ENCODE data around the gene GUCY2C.
A peak's percentile ranks its signal among the peaks of the same experiment; 100 is the strongest.

GUCY2C gene

DNA sequence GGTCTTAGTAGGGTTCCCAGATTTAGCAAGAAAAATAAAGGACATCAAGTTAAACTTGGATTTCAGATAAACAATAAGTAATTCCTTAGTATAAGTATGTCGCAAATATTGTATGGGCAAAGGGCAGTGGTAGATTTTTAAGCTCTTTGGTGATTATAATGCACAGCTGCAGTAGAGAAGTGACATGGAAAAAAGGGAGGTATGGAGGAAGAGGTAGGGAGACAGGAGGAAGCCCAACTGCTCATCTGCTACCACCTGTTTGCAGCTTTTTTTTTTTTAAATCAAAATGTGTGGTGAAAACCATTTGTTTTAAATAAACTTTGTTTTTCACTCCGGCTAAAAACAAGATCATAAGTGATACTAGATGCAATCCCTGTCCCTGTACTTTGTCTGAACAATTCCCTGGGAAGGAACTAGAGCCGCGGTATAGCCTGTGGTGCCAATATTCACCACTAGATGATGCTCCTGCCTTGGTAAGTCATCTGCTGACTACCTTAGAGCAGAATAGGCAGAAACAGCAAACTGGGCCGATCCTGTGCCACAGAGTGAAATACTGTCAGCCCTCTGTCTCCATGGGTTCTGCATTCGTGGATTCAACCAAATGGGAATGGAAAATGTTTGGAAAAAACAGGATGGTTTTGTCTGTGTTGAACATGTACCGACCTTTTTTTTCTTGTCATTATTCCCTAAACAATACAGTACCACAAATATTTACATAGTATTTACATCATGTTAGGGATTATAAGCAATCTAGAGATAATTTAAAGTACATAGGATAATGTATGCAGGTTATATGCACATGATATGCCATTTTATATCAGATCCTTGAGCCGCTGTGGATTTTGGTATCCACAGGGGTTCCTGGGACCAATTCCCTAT is 66.3 kb downstream of the GUCY2C start:
- DNase-seq (ENCODE audit: insufficient read length, low spot score), result no peak
- FAIRE-seq, result peak; percentile 96

DNA sequence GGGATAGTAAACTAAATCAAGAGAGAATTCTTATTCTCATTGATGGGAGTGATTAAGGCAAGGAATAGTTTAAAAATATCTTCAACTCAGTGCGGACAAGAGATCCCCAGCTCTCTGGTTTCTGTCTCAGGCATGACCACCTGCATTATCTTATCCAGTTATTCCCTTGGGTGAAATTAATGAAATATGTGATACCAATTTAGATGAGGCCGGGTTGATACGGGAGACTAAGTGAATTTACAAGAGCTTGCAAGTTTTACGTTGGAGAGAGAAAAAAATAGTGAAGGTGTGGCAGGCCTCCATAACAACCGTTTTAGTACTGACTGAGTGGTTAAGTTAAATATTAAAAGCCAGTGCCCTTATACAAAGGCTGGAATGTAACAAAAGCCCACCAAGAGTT is 67.6 kb downstream of the GUCY2C start:
- DNase-seq (ENCODE audit: insufficient read length, low spot score), result no peak
- FAIRE-seq, result no peak

DNA sequence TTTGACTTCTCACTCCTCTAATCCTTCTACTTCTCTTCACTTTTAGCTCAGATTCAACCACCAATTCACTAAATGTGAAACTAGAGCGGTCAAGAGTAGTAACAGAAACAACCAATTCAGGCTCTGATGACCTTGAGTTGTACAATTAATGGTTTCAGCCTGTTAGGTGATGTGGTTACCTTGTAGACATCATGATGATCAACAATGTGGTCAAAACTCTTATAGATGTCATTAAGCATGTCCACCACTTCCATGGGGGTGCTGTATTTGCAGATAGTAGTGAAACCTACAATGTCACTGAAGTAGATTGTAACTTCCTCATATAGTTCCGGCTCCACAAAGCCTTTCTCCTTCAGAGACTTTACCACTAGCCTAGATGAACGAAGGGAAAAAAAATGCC is 74.6 kb downstream of the GUCY2C start:
- FAIRE-seq, result peak; percentile 93
- no peak for DNase-seq (ENCODE audit: insufficient read length, low spot score)

DNA sequence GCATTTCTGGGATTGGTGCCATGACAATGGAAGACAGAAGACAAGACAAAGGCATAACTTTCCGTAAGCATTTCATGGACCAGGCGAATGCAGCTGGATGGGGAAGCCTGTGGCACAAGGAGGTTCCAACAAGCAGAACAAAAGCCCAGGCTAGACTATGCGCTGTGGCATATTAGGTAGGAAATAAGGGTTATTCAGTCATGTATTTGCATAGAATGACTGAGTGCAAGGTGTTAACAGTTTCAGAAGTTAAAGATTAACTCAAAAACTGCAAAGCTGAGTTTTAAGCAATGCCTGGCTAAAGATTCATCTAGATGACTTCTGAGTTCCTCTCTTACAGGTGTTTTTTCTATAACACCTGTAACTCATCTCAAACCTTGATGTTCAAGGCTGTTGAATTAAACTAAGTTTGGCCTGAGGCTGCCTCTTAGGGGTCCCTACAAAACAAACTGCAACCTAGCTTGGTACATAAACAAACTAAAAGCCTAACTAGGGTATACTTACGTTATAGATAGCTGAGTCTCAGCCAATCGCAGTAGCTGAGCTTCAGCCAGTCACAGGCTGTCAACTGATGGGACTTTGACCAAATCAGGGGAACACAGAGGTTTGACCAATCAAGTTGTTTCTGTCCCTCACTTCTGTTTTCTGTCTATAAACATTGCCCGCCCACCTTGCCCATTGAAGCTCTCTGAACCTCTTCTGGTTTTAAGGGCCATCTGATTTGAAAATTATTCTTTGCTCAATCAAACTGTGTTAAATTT is 76.5 kb downstream of the GUCY2C start:
- DNase-seq (ENCODE audit: insufficient read length, low spot score) (no peak), FAIRE-seq (peak; percentile 96)

DNA sequence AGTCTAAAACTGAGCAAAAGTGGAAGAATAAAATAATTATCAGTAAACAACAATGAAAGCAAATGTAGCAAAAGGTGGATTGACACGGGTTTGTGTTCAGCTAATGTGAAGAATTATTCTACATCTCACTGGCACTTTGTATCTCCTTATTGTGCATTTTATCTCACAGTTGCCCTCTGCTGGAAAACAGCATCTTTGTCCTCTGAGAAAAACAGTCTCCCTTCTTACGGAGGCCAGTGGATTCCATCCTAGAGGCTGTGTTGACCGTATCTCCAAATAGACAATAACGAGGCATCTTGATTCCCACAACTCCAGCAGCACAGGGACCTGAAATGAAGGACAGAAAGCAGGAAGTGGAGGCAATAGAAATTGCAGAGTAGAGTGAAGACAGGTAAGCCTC is 77.4 kb downstream of the GUCY2C start:
- DNase-seq (ENCODE audit: insufficient read length, low spot score) (no peak), FAIRE-seq (peak; percentile 52)

DNA sequence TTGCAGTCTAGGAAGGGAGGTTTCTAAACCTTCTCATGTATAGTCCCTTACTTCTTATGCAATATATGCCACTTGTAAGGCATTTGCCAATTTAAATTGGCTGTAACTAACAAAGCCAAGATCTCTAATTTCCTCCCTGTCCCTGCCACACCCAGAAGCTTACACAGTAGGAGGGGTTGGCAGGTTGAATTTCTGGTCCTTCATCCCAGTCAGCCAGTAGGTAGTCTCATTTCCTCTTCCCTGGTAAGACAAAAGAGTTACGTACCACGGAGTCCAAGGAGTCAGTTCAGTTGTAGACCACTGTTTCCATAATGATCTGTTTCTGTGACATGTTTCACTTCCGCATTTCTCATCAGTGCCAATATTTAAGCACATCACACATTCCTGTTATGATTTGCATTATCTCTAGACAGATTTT is 81.7 kb downstream of the GUCY2C start:
- DNase-seq (ENCODE audit: insufficient read length, low spot score) (no peak), FAIRE-seq (peak; percentile 99)

DNA sequence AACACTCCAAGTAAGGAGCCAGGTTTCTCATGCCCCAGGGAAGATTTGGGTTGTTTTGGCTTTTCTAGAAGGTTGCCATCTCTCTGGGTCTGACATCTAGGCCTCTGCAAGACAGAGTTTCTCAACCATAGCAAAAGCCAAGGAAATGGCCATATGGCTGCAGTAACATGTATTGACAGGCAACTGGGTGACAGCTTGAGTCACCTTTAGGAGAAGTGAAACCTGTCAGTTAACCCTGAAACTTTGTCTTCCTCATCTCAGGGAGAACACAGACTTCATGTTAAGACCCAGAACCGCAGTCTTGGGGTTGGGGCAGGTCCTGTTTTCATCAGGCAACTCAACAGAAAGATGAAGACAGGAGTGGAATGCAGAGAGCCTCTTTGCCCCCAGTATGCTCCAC is 82.7 kb downstream of the GUCY2C start:
- DNase-seq (ENCODE audit: insufficient read length, low spot score), result peak; percentile 37
- peak; percentile 100 for FAIRE-seq

DNA sequence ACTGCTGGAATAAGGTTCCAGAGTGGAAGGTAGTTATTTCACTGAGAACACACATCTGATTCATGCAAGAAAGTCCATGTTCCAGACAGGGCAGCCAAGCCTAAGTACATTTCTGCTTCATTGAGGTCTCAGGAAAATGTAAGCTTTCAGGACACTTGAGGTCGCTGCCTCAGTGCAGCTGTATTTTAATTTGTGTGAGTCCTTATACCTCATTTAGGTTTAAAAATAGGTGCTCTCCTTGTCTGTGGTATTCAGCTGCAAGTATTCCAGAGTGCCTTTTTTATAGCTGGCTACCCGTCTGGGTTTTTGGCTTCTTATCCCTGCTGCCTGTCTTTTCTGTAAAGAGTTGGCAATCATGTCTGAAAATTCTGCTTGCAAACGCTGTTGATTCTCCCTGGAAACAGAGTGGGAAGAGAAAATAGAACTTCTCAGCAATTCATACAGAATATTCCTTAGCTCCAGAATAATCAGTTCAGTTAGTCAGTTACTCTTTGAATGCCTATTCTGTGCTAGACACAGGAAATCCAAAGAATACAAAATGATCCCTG is 83.4 kb downstream of the GUCY2C start:
- no peak for FAIRE-seq
- DNase-seq (ENCODE audit: insufficient read length, low spot score), result no peak

DNA sequence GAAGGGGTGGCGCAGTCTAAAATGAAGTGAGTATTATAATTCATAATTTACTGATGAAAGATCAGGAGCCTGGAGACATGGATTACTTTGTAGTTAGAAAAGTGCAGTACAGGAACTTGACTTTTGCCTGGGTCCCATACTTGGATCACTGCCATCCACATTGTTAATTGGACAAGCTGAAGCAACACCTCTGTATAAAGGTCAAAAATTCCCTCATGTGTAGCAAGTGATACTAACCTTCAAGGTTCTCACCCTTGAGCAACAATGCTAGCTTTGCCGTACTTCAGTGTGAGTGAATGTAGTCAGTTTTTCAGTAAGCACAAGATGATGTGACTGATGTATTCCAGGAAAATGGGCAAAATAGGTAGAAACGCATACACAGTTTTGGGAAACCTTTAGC is 84.1 kb downstream of the GUCY2C start:
- FAIRE-seq, result no peak
- no peak for DNase-seq (ENCODE audit: insufficient read length, low spot score)

DNA sequence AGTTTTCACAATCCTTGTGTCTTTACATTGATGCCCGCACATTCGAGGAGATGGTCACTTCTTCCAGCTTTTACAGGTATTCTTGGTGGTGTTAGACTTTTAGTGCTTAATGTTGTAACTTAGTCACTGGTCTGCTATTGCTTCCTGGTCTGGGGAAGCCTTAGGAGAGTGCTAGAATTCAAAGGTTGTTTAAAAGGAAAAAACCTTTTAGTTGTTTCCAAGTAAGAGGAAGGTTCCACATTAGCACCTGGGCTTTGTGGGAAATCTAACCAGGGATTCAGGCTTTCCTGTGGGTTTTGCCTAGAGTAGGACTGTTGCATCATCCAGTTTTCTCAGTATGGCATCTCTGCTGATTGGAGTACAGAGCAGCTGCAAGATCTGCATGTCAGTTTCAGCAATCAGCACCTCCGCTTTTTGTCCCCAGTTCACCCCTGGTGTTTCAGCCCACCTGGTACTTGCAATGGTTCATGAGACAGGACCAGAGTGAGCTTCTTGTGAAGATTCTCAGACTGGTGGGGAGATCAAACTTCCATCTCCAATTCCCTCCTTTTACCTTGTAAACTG is 84.7 kb downstream of the GUCY2C start:
- FAIRE-seq (no peak), DNase-seq (ENCODE audit: insufficient read length, low spot score) (no peak)

DNA sequence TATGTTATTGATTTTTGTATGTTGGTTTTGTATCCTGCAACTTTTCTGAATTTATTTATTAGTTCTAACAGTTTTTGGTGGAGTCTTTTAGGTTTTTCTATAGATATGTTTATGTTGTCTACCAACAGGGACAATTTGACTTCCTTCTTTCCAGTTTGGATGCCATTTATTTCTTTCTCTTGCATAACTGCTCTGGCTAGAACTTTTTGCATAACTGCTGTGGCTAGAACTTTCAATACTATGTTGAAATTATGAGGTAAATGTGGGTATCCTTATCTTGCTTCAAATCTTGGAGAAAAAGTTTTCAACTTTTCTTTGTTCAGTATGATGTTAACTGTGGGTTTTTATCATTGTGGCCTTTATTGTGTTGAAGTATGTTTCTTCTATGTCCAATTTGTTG is 88.8 kb downstream of the GUCY2C start:
- no peak for FAIRE-seq
- no peak for DNase-seq (ENCODE audit: insufficient read length, low spot score)

DNA sequence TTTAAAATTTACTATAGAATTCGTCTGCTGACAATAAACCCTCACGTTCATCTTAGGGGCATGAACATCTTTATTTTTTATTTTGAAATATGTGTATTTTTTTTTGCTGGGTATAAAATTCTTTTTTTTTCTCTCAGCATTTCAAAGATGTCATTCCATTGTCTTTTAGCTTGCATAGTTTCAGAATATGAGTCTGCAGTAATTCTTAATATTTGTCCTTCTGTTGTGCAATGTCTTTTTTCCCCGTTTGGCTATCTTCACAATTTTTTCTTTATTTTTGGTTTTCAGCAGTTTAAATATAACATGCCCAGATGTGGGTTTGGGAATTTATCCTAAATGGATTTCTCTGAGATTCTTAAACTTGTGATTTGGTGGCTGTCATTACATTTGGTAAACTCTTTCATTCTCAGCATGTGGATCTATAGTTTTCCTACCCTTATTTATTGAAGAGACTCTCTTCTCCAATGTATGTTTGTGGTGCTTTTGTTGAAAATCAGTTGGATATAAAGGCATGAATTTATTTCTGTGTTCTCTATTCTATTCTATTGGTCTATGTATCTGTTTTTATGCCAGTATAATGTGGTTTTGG is 90.9 kb downstream of the GUCY2C start:
- no peak for DNase-seq (ENCODE audit: insufficient read length, low spot score)
- FAIRE-seq, result peak; percentile 61

DNA sequence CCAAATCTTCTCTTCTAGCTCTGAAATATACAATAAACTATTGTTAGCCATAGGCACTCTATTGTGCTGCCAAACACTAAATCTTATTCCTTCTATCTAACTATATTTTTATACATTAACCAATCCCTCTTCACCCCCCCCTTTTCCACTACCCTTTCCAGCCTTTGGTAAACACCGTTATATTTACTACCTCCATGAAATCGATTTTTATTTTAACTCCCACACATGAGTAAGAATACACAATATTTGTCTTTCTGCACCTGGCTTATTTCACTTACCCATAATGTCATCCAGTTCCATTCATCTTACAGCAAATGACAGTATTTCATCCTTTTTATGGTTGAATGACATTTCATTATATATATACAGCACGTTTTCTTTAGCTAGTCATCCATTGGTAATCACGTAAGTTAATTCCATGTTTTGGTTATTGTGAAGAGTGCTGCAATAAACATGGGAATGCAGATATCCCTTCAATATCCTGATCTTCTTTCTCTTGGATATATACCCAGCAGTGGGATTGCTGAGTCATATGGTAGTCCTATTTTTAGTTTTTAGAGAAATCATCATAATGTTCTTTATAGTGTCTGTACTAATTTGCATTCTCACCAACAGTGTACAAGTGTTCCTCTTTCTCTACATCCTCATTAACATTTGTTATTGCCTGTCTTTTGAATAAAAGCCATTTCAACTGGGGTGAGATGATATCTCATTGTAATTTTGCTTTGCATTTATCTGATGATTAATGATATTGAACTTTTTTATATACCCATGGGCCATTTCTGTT is 94.5 kb downstream of the GUCY2C start:
- FAIRE-seq (no peak), DNase-seq (ENCODE audit: insufficient read length, low spot score) (no peak)

DNA sequence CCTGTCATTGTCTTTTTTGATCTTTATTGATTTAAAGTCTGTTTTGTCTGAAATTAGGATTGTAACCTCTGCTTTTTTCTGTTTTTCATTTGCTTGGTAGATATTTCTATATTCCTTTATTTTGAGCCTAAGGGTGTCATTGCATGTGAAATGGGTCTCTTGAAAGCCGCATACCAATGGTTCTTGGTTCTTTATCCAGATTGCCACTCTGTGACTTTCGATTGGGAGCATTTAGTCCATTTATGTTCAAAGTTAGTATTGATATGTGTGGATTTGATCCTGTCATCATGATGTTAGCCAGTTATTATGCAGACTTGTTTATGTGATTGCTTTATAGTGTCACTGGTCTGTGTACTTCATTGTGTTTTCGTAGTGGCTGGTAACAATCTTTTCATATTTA is 98.9 kb downstream of the GUCY2C start:
- FAIRE-seq (no peak), DNase-seq (ENCODE audit: insufficient read length, low spot score) (no peak)

DNA sequence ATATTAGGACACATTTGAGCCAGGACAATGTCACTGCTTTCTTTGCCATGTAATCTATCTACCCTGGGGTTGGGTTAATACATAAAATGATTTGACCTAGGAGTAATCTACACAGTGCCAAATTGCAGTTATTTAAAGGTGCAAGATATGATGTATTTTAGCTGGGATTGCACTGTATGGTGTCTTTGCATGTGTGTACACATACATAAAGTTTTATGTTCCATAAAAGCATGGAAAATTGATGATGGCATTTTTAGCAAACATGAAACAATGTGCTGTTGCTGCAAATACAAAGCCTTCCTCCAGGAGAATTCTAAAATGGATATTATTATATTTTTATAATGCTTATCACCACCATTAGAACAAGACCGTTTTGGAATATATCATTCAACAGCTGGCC is 104.7 kb downstream of the GUCY2C start:
- FAIRE-seq, result no peak

DNA sequence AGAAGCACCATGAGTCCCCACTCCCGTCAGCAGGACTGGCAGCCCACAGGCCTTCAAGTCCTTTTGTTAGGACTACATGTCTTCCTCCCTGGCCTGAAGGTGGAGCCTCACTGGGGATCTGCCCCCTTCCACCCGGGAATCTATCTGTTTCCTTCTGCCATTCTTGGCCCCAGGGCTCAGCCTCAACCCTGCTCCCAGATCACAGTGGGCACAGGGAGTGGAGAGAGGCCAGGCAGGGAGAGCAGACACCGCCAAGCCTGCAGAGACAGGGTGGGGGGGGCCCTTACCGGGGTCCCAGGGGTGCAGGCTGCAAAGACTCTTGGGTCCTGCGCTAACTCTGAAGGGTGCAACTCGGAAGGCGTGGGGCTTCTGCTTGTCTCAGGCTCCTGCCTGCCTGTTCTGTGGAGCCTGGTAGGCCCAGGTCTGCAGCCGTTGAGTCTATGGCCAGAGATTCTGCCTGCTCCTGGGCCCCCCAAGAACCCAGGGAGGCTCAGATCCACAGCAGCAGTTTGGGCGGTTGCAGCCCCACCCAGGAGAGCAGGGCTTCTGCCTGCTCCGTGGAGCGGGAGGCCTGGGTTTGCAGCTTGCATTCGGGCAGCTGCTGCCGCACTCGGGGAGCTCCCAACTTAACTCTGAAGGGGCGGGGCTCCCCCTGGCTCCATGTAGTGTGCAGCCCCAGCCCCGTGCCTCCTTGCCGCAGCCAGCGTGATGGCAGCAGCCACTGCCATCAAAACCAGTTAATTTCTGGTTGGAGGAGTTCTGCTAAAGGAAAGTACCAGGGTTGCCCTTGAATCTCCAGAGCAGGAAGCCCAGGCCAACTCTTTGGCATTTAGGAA is 107.0 kb downstream of the GUCY2C start:
- FAIRE-seq (no peak), DNase-seq (ENCODE audit: insufficient read length, low spot score) (no peak)

More for the DNA sequence above, 104.7 kb downstream of the GUCY2C start:
- no peak for DNase-seq (ENCODE audit: insufficient read length, low spot score)

DNA sequence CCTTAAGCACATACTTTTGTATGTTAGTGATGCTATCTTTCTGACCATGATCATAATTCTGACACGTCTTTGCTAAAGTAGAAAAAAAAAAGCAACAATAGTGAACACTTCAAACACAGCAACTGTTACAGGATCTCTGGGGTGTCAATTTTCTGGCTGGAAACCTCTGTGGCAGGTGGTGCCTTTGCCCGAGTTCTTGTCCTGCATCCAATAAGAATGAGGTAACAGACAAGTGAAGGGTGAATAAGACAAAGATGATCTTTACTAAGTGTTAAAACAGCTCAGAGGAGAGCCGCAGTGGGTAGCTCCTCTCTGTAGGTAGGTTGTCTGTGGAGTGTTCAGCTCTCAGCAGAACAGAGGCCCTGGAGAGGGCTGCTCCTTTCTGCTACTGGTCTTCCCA is 107.8 kb downstream of the GUCY2C start:
- FAIRE-seq, result no peak

DNA sequence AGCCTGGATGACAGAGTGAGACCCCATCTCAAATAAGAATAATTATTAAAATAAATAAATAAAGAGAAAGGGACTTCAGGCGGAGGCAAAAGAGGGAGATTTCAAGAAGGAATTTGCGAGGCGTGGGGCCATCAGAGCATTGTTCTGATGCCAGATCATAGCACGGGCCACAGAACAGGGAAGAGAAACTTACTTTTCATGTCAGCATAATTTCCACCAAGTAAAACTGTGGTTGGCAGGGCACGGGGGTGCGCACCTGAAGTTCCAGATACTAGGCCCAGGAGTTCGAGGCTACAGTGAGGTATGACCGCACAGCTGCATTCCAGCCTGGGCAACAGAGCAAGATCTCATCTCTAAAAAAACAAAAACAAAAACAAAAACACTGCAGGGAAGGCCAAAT is 117.8 kb downstream of the GUCY2C start:
- FAIRE-seq (no peak), DNase-seq (ENCODE audit: insufficient read length, low spot score) (no peak)

More for the DNA sequence above, 107.8 kb downstream of the GUCY2C start:
- no peak for DNase-seq (ENCODE audit: insufficient read length, low spot score)

DNA sequence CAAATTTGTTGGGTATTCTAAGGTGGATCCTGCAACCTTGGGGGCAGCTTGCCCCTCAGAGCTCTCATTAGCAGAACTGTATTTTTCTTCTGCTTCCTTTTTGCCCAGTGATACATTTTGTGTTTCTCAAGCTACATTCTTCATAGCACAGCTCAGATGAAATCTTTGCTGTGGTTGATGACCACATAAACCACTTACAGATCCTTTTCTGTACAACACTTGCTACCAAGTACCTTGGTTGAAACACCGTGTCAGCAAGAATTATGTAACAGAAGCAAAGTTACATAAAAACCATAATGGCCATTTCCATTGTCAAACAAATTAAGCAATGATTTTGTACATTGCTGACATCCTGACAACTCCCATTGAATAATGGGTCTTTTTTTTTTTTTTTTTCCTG is 119.1 kb downstream of the GUCY2C start:
- FAIRE-seq, result no peak
- no peak for DNase-seq (ENCODE audit: insufficient read length, low spot score)

All from GM19239 (cell line).